ENCODE data around the gene DMRTC2.

The DMRTC2 gene

GRCh38 chr19:41801792-41802211, 43.0 kb upstream of the DMRTC2 start:
- no peak for TF ChIP-seq CTCF (IDR thresholded peaks at IDR 0.05)
- Histone ChIP-seq H2AFZ (no peak overlapping the region), H3K79me2 (no peaks in the 10 kb centered on the region), H3K4me3 (ENCODE audit: low read depth, low read length) (no peak overlapping the region), H3K9me3 (ENCODE audit: control insufficient read depth, low read length) (no peaks in the 10 kb centered on the region), H3K9ac (no peak overlapping the region), H3K27me3 (ENCODE audit: control insufficient read depth, insufficient read depth, low read length) (no peaks in the 10 kb centered on the region), H3K36me3 (ENCODE audit: control insufficient read depth, insufficient read depth, low read length) (no peaks in the 10 kb centered on the region), H3K4me2 (ENCODE audit: low read length) (no peak overlapping the region), H3K4me1 (peaks cover 6% of the 10 kb centered on the region), H3K27ac (no peak overlapping the region)

GRCh38 chr19:41802770-41803169, 42.1 kb upstream of the DMRTC2 start:
- Histone ChIP-seq H3K9me3 (ENCODE audit: control insufficient read depth, low read length) (no peaks in the 10 kb centered on the region), H3K27ac (no peak overlapping the region), H3K4me2 (ENCODE audit: low read length) (no peak overlapping the region), H3K4me3 (ENCODE audit: low read depth, low read length) (no peak overlapping the region), H3K9ac (no peak overlapping the region), H3K27me3 (ENCODE audit: control insufficient read depth, insufficient read depth, low read length) (no peaks in the 10 kb centered on the region), H3K36me3 (ENCODE audit: control insufficient read depth, insufficient read depth, low read length) (no peaks in the 10 kb centered on the region), H3K4me1 (peaks cover 6% of the 10 kb centered on the region), H3K79me2 (no peaks in the 10 kb centered on the region), H2AFZ (no peak overlapping the region)
- no peak for TF ChIP-seq CTCF (IDR thresholded peaks at IDR 0.05)

- TF ChIP-seq CTCF (IDR thresholded peaks at IDR 0.05) = no peak
- Histone ChIP-seq H3K4me2 (ENCODE audit: low read length) (no peak overlapping the region), H3K27me3 (ENCODE audit: control insufficient read depth, insufficient read depth, low read length) (no peaks in the 10 kb centered on the region), H3K9ac (no peak overlapping the region), H3K79me2 (no peaks in the 10 kb centered on the region), H3K27ac (no peak overlapping the region), H2AFZ (no peak overlapping the region), H3K36me3 (ENCODE audit: control insufficient read depth, insufficient read depth, low read length) (no peaks in the 10 kb centered on the region), H3K4me3 (ENCODE audit: low read depth, low read length) (no peak overlapping the region), H3K9me3 (ENCODE audit: control insufficient read depth, low read length) (no peaks in the 10 kb centered on the region), H3K4me1 (no peaks in the 10 kb centered on the region)
These were observed 40.5 kb upstream of the DMRTC2 start for GRCh38 chr19:41804336-41804735.

GRCh38 chr19:41807176-41807575, 37.7 kb upstream of the DMRTC2 start:
- Histone ChIP-seq H3K27ac (no peak overlapping the region), H3K9me3 (ENCODE audit: control insufficient read depth, low read length) (no peaks in the 10 kb centered on the region), H3K27me3 (ENCODE audit: control insufficient read depth, insufficient read depth, low read length) (no peaks in the 10 kb centered on the region), H3K4me2 (ENCODE audit: low read length) (no peak overlapping the region), H3K36me3 (ENCODE audit: control insufficient read depth, insufficient read depth, low read length) (no peaks in the 10 kb centered on the region), H2AFZ (no peak overlapping the region), H3K4me1 (no peaks in the 10 kb centered on the region), H3K4me3 (ENCODE audit: low read depth, low read length) (no peak overlapping the region), H3K9ac (no peak overlapping the region), H3K79me2 (no peaks in the 10 kb centered on the region)
- no peak for TF ChIP-seq CTCF (IDR thresholded peaks at IDR 0.05)

- Histone ChIP-seq H3K4me2 (ENCODE audit: low read length) (no peak overlapping the region), H3K4me1 (no peaks in the 10 kb centered on the region), H3K36me3 (ENCODE audit: control insufficient read depth, insufficient read depth, low read length) (no peaks in the 10 kb centered on the region), H3K79me2 (no peaks in the 10 kb centered on the region), H3K27me3 (ENCODE audit: control insufficient read depth, insufficient read depth, low read length) (no peaks in the 10 kb centered on the region), H3K9me3 (ENCODE audit: control insufficient read depth, low read length) (no peaks in the 10 kb centered on the region), H2AFZ (no peak overlapping the region), H3K27ac (no peak overlapping the region), H3K9ac (no peak overlapping the region), H3K4me3 (ENCODE audit: low read depth, low read length) (no peak overlapping the region)
- no peak for TF ChIP-seq CTCF (IDR thresholded peaks at IDR 0.05)
These were observed 35.9 kb upstream of the DMRTC2 start for GRCh38 chr19:41808663-41809566.

Data from parathyroid adenoma (tissue), 2 donors.